Measurements from ENCODE around the gene DCPS.

GRCh38 chr11:126339073-126339862 lies 35.4 kb downstream of the DCPS start:
- TF ChIP-seq CTCF (IDR thresholded peaks at IDR 0.05) (no peak), REST (IDR thresholded peaks at IDR 0.05; ENCODE audit: insufficient read depth in 1 of 2, low read depth in 2 of 2, low read length in 1 of 2) (no peak)
